Nephron progenitor cell (in vitro differentiated cells): ENCODE results near the gene KCNQ4.

Source experiments
- DNase-seq: peaks from one replicate; pipeline ENCODE4 v3.0.0; 2021
- H3K27ac Mint-ChIP-seq: 2 replicates; pipeline ENCODE4 v1.8.0; 2021; ENCODE audit warnings: mild to moderate bottlenecking, moderate library complexity, mixed read lengths
- H3K27me3 Mint-ChIP-seq: 2 replicates; pipeline ENCODE4 v1.8.0; 2021; ENCODE audit warnings: mild to moderate bottlenecking, low read depth, mixed read lengths; ENCODE audit not compliant: poor library complexity
- H3K36me3 Mint-ChIP-seq: 2 replicates; pipeline ENCODE4 v1.8.0; 2021; ENCODE audit warnings: low read depth, mixed read lengths
- H3K4me1 Mint-ChIP-seq: 2 replicates; pipeline ENCODE4 v1.8.0; 2021; ENCODE audit warnings: mixed read lengths
- H3K4me3 Mint-ChIP-seq: 2 replicates; pipeline ENCODE4 v1.8.0; 2021; ENCODE audit warnings: mild to moderate bottlenecking, moderate library complexity, mixed read lengths
- H3K9me3 Mint-ChIP-seq: 2 replicates; pipeline ENCODE4 v1.8.0; 2021; ENCODE audit warnings: mild to moderate bottlenecking, moderate library complexity, mixed read lengths
- TF ChIP-seq, protein P1 (sequence below): fragments of 200-600 bp; sonication (generic); IDR thresholded peaks from 2 replicates; pipeline ENCODE4 v1.5.0; 2021; ENCODE audit warnings: antibody characterized with exemption

The KCNQ4 gene

DNA sequence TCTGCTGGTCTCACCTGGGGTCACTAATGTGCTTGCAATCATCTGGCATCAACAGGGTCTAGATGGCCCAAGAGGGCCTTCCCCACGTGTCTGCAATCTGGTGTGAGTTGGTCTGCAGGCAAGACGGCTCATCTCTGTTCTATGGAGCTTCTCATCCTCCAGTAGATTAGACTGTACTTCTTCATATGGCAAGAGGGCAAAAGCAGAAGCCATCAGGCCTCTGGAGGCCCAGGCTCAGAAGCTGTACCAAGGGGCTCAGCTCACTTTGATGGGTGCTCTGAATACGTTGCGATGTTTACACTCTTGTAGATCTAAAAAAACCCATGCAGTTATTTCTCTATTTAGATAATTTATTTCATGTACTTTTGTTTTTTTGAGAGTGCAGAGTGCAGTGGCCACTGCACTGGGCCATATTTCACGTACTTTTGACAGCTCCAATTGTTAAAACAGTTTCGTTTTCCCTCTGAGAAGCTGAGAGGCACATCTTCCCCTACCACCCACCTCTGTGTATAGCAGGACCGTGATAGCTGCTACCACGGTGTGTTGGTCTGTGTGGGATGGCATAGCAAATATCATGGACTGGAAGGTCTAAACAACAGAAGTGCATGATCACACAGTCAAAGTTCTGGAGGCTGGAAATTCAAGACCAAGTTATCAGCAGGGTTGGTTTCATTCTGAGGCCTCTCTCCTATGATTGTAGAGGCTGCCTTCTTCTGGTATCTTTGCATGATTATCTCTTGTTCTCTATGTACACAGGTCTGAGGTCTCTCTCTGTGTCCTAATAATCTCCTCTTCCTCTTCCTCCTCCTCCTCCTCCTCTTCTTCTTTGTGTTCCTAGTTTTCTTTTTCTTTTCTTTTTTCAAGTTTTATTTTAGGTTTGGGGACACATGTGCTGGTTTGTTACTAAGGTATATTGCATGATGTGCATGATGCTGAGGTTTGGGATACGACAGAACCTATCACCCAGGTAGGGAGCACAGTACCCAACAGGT, 61.6 kb downstream of the KCNQ4 start:
- H3K27ac Mint-ChIP-seq, result no peak overlapping the region
- DNase-seq, result no peak

DNA sequence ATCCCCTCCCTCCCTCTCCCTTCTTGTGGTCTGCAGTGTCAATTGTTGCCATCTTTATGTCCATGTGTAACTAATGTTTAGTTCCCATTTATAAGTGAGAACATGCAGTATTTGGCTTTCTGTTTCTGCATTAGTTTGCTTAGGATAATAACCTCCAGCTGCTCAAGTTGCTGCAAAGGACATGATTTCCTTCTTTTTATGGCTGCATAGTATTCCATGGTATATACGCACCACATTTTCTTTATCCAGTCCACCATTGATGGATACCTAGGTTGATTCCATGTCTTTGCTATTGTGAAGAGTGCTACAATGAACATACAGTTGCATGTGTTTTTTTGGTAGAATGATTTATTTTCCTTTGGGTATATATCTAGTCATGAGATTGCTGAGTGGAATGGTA, 62.3 kb downstream of the KCNQ4 start:
- Mint-ChIP-seq H3K4me3 (no peak overlapping the region), H3K27ac (no peak overlapping the region), H3K9me3 (peaks cover 14% of the 10 kb centered on the region), H3K36me3 (peaks cover 5% of the 10 kb centered on the region), H3K4me1 (peaks cover 20% of the 10 kb centered on the region), H3K27me3 (peaks cover 11% of the 10 kb centered on the region)
- DNase-seq, result no peak
- TF ChIP-seq, protein P1, sequence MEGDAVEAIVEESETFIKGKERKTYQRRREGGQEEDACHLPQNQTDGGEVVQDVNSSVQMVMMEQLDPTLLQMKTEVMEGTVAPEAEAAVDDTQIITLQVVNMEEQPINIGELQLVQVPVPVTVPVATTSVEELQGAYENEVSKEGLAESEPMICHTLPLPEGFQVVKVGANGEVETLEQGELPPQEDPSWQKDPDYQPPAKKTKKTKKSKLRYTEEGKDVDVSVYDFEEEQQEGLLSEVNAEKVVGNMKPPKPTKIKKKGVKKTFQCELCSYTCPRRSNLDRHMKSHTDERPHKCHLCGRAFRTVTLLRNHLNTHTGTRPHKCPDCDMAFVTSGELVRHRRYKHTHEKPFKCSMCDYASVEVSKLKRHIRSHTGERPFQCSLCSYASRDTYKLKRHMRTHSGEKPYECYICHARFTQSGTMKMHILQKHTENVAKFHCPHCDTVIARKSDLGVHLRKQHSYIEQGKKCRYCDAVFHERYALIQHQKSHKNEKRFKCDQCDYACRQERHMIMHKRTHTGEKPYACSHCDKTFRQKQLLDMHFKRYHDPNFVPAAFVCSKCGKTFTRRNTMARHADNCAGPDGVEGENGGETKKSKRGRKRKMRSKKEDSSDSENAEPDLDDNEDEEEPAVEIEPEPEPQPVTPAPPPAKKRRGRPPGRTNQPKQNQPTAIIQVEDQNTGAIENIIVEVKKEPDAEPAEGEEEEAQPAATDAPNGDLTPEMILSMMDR, result no peak

More for the DNA sequence above, 61.6 kb downstream of the KCNQ4 start:
- Mint-ChIP-seq H3K27me3 (peaks cover 14% of the 10 kb centered on the region), H3K4me1 (peaks cover 25% of the 10 kb centered on the region), H3K36me3 (peaks cover 5% of the 10 kb centered on the region), H3K4me3 (no peak overlapping the region), H3K9me3 (peaks cover 14% of the 10 kb centered on the region)
- TF ChIP-seq, protein P1, result no peak

DNA sequence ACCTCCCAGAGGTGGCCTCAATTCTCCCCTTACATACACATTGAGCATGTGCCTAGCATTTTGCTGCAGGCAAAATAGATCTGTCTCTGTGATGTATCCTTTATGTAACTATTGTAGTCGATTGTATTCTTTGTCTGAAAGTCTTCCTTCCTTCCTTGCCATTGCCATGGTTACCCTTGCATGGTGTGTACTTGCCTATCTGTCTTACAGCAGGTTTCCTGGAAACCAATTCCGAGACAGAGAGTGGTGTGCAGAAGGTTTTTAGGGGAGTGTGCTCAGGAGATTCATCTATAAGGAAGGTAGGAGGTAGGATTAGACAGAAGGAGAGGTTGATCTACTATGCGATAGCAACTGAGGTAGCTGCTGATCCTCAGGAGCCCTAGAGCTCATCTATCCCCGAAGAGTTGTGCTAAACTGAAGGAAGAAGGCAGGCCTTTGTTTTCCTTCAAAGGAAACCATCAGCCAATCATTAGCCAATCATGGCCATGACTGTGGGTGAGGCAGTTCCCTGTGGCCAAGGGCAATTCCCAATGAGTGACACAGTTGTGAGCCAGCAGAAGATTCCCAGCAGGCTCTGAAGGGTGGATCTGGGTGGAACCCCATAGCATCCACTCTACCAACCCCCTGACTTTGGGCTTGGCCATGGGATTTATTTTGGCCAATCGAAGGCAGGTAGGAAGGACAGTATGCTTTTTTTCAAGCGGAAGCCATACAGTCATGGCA, 63.6 kb downstream of the KCNQ4 start:
- no peak for DNase-seq
- H3K4me1 Mint-ChIP-seq, result peaks cover 15% of the 10 kb centered on the region
- H3K9me3 Mint-ChIP-seq, result peaks cover 11% of the 10 kb centered on the region
- TF ChIP-seq, protein P1, result no peak
- no peak overlapping the region for H3K27ac Mint-ChIP-seq
- peaks cover 7% of the 10 kb centered on the region for H3K27me3 Mint-ChIP-seq
- H3K36me3 Mint-ChIP-seq, result peaks cover 5% of the 10 kb centered on the region
- no peak overlapping the region for H3K4me3 Mint-ChIP-seq

DNA sequence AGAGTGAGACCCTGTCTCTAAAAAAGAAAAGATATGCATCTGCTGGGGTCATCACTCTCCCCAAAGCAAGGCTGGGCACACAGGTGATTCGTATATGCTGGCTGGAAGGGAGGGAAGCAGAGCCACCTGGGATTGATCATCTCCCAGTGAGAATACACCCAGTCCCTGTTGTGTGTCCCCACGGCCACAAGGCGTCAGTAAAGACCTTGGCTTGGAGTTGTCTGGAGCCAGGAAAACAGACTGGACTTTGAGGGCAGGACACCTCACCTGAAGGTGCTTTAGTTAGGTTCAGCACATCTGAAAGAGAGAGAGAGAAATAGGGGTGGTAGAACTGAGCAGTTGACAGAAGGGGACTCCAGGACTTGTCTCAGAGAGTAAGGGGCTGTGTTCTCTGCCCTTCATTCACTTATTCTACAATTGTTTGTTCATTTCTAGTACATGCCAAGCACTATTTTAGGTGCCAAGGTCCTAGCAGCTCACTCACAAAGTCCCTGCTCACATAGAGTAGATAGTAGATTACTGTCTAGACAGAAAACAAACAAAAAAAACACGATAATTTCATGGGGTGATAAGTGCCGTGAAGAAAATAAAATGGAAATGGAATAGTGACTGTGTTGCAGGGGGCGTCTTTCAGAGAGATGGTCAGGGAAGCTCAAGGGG, 65.1 kb downstream of the KCNQ4 start:
- DNase-seq, result peak; percentile 62
- Mint-ChIP-seq H3K36me3 (no peaks in the 10 kb centered on the region), H3K4me1 (peaks cover 13% of the 10 kb centered on the region), H3K27me3 (peaks cover 10% of the 10 kb centered on the region), H3K9me3 (no peaks in the 10 kb centered on the region), H3K27ac (no peak overlapping the region), H3K4me3 (no peak overlapping the region)
- TF ChIP-seq, protein P1, result peak; percentile 86

DNA sequence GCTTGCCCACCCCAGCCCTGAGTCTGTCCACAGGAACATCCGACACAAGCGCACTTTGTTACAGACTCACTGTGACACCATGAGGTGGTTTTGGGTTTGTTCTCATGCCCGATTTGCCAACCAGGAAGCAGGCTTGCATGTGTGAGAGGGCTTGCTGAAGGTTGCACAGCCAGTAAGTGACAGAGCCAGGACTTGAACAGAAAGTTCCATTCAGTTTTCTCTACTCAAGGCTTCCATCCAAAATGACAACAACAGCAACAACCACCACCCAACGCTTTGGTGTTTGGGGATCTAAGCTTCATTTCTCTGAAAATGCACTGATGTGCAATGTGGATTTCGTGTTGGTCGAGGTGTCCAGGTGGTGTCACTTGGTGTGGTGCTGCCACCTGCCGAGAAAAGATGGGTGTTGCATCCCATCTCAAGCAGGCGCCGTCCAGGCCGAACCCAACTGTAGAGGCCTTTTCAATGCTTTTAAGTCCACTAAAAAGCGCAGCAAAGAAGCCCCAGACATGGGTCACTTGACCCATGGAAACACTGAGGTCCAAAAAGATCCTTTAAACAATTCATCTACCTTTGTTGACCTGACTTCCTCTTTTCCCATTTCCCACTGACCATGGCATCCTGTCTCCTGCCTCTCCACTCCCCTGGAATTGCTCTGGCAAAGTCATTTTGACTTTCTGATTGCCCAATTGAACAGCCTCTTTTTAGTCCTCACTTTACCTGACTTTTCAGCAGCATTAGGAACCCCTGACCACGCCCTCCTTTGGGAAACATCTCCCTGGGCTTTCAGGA, 66.4 kb downstream of the KCNQ4 start:
- no peaks in the 10 kb centered on the region for H3K36me3 Mint-ChIP-seq
- DNase-seq, result peak; percentile 81
- H3K27ac Mint-ChIP-seq, result no peak overlapping the region
- TF ChIP-seq, protein P1, result peak; percentile 94
- peaks cover 8% of the 10 kb centered on the region for H3K27me3 Mint-ChIP-seq
- H3K9me3 Mint-ChIP-seq, result no peaks in the 10 kb centered on the region
- no peak overlapping the region for H3K4me3 Mint-ChIP-seq
- peaks cover 9% of the 10 kb centered on the region for H3K4me1 Mint-ChIP-seq
